NCI-H187 treated with DMSO at 0.1 percent for 48 hours (cell line): Measurements from ENCODE around the gene HSFX1.
A peak's percentile ranks its signal among the peaks of the same experiment; 100 is the strongest.
"Not testable (repeated sequence)": the region's sequence is repeated elsewhere in the genome, so short reads cannot be mapped to it uniquely, and the experiment has no call there.

Experiments used
- DNase-seq: peaks from one replicate; lab custom pipeline; 2025; lab: John Stamatoyannopoulos, UW

The HSFX1 gene, protein sequence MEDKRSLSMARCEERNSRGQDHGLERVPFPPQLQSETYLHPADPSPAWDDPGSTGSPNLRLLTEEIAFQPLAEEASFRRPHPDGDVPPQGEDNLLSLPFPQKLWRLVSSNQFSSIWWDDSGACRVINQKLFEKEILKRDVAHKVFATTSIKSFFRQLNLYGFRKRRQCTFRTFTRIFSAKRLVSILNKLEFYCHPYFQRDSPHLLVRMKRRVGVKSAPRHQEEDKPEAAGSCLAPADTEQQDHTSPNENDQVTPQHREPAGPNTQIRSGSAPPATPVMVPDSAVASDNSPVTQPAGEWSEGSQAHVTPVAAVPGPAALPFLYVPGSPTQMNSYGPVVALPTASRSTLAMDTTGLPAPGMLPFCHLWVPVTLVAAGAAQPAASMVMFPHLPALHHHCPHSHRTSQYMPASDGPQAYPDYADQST

DNA sequence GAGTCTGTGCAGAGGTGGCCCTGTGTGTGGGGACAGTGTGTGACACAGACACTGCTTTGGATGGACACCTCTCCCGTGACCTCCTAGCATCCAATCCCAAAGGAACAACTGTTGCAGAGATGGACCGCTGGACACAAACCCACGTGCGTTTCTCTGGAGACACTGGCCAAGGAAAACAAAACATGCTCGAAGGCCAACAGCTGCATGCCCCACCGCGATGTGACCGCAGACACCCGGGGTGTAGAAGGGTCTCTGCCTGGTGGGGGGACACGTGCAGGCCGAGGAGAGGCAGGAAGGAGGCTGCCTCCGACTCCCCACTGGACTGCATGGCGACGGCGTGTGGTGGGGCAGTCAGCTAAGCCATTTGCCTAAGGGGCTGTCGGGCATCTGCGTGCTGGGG is at the start of gene HSFX1:
HSFX1 (plus strand) TSS at position 301 of the 400 bp plus-strand sequence. CDS start 614 bp downstream, outside the sequence.
- DNase-seq: not testable (repeated sequence)

DNA sequence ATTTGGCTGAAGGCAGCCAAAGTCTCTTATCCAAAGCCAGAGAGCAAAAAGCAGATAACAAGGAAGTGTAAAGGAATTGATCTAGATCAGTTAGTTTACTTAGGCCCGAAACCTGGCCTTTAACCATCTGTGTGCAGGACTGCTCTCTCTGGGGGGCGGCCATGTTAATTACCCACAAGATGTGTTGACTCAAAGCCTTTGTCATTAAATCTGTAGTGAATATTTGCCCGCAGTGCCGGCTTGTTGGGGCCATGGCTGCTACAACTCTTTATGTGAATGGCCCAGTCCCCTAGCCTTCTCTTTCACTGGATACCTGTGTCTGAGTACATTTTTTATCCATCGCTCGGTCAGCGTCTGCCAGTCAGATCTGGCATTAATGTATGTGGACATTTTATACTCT is 46.6 kb upstream of the HSFX1 start:
- not testable (repeated sequence) for DNase-seq

DNA sequence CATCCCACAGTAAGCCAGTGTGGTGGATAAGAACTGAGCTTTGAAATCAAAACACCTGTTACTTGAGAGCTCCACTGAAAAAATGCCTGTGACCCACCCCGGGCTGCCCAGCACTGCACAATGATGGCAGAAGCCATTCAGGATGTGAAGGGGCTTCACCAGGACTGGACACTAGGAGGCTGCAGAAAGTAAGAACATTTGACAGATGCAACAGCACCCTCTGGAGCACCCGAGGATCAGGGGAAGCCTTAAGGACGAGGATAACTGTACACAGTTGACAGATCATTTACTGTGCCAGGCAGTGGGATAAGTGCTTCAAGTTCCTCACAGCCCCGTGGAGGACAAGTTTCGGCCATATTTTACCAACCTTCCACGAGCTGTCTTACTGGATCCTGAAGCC is 31.6 kb upstream of the HSFX1 start:
- not testable (repeated sequence) for DNase-seq

DNA sequence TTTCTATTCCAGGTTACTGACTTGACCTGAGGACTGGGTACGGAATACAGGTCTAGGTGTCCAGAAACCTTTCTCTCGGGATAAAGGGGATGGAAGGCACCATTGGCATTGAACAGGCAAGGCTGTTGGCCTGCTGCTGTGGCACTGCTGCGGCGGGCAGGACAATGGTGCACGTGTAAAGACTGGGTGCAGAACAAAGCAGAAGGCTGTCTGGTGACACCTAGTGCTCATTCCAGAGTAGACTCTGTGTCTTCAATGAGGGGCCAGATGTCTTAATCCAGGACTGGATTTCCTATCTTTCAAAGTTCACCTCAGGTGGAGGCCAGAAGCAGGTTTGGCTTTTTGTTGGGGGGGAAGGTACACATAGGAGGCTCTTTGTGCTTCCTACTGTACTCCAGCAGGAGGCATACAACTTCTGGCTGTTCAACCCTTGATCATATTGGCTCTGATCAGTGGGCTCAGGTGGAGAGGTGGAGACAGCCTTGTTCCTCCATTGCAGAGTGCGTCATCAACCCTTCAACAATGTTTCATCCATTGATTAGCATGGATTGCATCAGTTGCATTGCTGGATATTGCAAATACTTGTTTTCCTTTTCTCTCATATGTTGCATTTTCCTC is 27.4 kb upstream of the HSFX1 start:
- not testable (repeated sequence) for DNase-seq

DNA sequence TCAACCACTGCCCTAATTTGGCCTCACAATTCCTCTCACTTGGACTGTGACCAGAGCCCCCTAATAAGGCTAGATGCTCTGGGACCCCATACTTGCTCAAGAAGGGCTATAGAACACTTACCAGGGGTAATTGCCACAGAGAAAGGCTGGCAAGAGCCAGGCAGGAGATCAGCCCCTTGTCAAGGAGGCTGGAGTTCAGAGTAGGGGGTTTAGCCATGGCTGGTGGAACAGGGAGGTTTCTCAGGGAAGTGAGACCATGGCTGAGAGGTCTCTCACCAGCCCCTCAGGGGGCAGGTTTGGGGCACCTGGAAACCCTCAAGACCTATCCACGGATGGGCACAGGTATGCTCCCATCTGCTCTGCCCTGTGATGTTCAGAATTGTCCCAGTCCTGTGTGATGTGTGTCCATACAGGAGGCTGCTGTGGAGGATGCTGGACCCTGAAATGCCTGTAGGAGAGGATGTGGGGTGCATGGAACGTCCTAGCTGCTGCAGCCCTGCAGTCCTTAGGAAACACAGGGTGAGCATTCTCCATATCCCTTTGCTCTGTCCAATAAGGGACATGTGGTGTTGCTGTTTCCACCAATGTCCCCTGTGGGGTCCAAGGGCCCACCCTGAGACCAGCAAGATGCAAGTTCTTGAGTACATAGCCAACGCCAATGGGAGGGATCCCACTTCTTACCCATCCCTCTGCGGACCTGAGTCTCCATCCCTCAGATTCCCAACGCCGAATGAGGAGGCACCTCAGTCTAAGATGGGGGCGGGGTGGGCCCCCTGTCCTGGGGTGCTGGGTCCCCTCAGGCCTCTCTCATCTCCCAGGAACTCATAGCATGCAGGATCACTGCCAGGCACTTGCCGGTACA is 16.4 kb upstream of the HSFX1 start:
- no peak for DNase-seq

DNA sequence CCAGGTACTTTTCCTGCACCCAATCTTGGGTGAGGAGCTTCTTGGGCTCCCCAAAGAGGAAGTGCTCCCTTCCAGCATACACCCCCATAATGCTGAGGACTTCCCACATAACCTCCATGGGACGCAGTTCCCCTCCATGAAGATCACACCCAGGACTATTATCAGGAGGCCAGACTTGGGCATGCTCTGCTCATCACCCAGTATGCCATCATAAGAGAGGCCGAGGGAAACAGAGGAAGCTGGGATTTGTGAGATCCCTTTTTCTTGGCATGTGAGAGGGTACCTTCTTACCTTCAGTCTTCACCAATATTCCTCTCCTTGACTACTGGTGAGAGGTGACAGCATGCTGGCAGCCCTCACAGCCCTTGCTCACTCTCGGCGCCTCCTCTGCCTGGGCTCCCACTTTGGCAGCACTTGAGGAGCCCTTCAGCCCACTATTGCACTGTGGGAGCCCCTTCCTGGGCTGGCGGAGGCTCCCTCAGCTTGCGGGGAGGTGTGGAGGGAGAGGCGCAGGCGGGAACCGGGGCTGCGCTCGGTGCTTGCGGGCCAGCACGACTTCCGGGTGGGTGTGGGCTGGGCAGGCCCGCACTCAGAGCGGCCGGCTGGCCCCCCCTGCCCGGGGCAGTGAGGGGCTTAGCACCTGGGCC is 15.7 kb upstream of the HSFX1 start:
- no peak for DNase-seq

DNA sequence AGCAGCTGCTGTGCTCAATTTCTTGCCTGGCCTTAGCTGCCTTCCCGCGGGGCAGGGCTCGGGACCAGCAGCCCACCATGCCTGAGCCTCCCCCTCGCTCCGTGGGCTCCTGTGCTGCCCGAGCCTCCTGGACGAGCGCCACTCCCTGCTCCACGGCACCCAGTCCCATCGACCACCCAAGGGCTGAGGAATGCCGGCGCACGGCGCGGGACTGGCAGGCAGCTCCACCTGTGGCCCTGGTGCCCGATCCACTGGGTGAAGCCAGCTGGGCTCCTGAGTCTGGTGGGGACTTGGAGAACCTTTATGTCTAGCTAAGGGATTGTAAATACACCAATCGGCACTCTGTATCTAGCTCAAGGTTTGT is 15.2 kb upstream of the HSFX1 start:
- not testable (repeated sequence) for DNase-seq

DNA sequence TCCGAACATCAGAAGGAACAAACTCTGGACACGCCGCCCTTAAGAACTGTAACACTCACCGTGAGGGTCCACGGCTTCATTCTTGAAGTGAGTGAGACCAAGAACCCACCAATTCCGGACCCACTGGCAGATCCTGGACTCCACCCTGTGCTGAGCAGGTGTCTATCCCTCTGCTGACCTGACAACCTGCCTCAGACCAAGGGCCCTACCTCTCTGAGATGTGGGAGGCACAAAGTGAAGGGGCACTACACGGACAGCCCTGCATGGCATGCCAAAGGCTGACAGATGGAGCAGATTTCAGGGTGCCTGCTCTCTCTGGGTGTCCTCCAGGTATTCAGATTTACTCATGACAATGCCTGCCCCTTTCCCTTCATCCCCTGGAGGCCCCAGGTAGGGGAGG is 14.0 kb upstream of the HSFX1 start:
- DNase-seq: no peak

DNA sequence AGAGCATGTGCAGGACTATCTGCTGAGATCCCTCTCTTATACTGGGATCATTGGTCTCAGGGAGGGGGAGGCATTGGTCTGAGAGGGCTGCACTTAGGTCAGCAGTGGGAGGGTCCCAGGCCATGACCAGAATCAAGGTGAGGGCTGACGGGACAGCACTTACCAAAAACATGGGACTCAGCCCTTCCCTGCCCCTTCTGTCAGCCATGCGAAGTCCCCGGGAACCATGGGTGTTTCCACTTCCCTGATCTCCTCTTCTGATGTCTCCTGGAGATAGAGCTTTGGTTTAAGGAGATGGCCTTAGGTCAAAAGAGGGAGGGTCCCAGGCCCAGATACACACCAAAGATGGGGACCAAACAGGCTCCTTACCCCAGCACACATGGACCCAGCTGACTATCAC is 12.9 kb upstream of the HSFX1 start:
- no peak for DNase-seq

DNA sequence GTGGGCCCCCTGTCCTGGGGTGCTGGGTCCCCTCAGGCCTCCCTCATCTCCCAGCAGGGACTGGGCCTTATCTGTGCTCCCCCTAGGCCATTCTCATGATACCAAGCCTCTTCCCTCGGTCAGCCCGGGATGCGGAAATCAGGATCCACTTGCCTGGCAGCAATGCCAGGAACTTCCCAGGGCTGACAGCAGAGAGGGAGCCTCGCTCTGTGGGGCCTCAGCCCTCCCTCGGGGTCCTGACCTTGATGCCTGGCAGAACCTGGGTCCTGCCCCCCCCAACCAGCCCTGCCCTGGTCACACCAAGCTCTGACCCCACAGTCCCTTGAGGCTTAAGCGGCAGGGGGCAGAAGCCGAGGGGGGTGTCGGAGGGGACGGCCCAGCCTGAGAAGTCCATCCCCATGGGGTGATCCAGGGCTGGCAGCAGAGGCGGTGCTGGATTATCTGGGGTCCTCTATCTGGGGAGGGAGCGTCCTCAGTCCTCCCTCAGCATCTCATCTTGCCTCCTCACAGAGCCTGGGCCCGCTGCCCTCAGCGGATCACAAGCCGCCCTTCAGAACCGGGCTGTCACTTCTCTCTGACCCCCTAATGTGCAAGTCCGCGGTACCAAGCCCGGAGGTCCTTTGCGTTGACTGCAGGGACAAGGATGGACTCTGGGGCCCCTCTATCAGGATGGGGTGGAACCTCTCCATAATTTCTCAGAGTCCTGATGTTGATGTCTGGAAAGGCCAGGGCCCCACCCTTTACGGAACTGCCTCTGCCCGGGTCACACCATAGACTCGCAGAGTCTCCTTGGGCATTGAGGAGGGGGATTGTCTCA is 11.8 kb upstream of the HSFX1 start:
- DNase-seq: not testable (repeated sequence)

DNA sequence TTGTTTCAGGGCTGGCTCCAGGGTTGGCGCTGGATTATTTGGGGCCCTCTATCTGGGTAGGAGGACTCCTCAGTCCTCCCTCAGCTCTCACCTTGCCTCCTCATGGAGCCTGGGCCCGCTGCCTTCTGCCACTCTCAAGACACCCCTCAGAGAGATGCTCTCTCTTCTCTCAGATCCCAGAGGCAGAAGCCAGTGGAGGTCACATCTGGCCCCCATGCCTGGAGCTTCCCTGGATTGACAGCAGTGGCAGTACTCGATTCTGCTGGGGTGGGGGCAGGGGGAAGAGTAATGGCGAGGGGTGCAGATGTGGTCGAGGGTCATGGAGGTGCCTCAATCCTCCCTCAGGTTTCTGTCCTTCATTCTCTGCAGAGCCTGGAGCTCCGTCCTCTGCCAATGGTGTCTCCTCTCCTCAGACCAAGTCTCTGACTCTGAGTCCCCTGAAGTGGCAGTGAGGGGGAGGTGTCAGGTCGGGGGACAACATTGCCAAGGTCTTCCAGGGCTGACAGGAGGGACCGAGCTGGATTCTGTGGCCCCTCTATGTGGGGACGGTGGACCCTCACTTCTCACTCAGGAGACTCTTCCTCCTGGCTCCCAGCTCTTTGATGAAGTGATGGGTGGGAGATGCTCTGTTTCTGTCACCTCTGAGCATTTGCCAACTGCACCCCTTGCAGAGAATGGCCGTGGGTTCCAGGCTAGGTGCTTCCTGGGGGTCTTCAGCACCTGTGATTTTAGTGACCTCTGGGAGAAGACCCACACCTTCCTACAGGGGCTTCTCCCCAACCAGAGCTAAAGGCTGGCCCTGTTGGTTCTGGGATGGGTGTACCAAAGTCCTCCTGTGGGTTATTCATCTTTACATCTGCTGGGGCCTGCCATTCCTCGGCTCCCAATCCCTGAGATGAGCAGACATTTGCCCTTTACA is 10.9 kb upstream of the HSFX1 start:
- DNase-seq: no peak

DNA sequence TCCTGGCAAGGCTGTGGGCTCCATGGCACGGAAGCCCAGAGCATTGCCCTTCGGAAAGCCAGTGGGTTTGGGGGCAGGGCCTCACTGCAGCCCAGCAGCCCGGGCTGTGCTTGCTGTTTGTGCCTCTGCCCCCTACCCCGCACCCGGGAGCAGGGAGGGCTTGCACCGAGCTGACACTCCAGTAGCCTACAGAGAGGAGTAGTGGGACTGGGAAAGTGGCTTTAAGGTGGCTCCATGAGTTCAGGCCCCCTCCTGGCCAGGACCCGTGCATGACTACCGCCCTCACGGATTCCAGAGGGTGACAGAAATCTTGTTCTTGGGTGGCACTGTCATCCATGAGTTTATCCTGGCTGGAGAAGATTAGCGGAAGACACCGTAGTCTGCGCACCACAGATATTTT is 3.5 kb upstream of the HSFX1 start:
- DNase-seq: not testable (repeated sequence)

DNA sequence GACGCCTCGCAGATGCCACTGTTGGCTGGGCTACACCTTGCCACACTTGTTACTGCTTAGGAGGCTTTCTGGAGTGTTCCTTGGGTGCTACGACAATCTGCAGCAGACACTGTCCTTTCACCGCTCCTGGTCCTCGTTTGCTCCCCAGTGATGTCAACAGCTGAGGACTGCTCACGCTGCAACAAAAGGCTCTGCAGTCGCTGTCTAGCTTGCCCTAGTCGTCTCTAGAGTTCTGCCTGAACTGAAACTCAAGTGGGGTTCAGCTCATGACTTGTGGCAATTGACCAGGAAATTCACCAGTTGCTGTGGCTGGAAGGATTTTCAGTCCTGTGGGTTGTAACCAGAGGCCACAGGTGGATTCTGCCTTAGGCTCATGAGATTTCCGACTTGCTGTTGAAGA is 842 bp upstream of the HSFX1 start:
- DNase-seq: not testable (repeated sequence)

DNA sequence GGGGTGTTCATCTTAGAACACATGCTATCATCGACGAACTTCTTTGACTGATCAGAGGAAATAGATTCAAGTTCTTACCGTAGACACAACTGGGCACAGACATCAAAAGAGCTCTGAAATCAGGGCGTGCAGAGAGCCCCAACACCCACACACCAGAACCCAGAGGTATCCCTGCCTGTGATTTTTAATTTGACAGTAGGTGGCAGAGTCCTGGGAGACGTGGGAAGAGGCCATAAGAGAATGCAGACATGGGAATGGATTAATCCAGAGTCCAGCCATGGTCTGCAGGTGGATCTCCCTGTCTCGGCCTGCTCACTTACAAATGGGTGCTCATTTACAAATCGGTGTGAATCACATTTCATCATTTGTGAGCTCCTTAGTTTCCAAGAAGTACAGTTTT is 4.1 kb downstream of the HSFX1 start:
- not testable (repeated sequence) for DNase-seq

DNA sequence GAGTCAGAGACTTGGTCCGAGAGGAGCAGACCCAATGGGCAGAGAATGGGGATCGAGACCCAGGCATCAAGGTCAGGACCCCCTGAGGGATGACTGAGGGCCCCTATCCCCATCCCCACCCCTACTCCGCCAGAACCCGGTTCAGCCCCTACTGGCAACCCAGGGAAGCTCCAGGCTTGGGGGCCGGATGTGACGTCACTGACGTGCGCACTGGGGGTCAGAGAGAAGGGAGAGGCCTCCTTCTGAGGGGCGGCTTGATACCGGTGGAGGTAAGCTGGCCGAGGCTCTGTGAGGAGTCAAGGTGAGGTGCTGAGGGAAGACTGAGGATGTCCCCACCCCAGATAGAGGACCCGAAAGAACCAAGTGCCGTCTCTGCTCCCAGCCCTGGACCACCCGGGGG is 7.9 kb downstream of the HSFX1 start, which contains the start of gene MAGEA9:
MAGEA9 (plus strand) TSS at position 204 of the 400 bp plus-strand sequence. CDS start 4,281 bp downstream, outside the sequence.
- DNase-seq: not testable (repeated sequence)

DNA sequence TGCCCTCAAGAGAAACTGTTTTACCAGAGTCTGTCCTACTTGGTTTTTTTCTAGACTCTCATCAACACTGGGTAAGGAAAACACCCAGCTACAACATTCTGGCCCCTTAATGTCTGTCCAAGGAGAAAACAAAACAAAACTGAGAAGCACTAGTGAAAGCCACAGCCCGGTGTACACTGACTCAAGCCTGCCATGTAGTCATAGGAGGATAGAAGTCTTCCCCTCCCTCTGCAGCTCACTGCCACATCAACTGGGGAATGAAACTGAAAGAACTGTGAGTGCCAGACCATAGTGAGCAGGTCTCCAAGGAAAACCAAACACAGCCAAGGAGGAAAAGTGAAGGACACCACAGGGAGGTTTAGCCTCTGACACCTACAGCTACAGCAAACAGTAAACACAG is 21.7 kb downstream of the HSFX1 start:
- DNase-seq: not testable (repeated sequence)

DNA sequence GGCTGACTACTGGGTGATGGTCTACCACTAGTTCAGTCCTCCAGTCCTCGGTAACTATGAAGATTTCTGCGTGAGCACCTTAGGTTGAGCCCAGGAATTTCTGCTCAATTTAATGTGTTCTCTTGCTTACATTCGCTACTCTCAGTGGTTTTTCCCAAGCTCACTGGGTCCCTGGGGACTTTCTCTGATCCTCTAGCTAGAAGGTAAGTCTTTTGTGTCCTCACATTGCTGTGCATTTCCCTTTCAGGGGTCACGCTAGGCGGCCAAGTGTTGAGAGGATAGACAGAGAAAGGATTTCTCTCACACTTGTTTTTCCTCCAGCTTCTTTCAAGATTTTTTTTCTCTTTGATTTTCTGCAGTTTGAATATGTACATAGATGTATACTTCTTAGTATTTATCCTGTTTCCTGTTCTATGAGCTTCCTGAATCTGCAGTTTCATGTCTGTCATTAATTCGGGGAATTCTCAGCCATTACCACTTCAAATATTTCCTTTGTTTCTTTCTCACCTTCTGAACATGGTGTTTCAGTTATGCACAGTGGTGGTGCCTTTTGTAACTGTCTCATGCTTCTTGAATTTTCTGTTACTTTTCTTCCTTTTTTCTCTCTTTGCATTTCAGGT is 25.3 kb downstream of the HSFX1 start:
- DNase-seq: no peak

DNA sequence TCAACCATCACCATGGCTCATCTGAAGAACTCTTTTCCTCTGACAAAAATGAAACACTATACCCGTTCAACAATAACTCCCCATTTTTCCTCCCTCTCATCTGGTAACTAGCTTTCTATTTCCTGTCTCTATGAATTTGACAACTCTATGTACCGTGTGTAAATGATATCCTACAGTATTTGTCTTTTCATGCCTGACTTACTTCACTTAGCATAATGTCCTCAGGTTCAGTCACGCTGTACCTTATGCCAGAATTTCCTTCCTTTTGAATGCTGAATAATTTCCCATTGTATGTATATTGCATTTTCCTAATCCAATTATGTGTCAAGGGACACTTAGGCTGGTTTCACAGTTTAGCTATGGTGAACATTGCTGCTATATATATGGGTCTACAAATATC is 26.1 kb downstream of the HSFX1 start:
- DNase-seq: peak; percentile 98

DNA sequence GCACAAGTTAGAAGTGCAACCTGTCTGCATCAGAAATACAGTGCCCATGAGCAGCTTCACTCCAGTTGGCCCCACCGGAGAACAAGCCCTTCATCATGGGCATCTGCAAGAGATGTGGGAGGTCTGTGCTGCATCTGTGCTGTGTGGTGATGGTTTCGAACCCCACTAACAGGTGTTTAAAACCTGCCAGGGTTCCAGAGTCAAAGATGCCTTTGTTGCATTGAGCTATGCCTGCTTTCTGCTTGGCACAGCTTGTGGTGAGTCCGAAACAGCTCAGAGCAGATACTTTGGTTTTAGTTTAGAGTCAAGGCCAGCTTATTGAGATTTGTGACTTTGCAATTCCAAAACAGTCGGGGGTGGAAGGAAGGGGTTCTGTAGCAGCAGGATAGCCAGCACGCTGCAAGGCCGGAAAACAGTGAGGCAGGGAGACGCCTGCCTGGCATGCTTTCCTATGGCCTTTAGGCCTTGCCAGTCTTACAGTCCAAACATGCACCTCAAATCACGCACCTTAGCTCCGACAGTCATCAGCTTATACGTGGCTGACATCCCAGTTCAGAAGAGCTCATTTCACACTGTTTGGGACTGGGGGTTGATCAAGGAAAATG is 29.7 kb downstream of the HSFX1 start:
- DNase-seq: no peak
